GM18499 (cell line): ENCODE results near the gene MAP7D1.
"Not testable (repeated sequence)": the region's sequence is repeated elsewhere in the genome, so short reads cannot be mapped to it uniquely, and the experiment has no call there.

Source experiments
- ATAC-seq: cut with Tn5 transposase; IDR thresholded peaks from one replicate; pipeline ENCODE4 v1.9.1; 2021; ENCODE audit warnings: moderate number of reproducible peaks; ENCODE audit not compliant: insufficient read depth, unreplicated experiment

Gene MAP7D1

DNA sequence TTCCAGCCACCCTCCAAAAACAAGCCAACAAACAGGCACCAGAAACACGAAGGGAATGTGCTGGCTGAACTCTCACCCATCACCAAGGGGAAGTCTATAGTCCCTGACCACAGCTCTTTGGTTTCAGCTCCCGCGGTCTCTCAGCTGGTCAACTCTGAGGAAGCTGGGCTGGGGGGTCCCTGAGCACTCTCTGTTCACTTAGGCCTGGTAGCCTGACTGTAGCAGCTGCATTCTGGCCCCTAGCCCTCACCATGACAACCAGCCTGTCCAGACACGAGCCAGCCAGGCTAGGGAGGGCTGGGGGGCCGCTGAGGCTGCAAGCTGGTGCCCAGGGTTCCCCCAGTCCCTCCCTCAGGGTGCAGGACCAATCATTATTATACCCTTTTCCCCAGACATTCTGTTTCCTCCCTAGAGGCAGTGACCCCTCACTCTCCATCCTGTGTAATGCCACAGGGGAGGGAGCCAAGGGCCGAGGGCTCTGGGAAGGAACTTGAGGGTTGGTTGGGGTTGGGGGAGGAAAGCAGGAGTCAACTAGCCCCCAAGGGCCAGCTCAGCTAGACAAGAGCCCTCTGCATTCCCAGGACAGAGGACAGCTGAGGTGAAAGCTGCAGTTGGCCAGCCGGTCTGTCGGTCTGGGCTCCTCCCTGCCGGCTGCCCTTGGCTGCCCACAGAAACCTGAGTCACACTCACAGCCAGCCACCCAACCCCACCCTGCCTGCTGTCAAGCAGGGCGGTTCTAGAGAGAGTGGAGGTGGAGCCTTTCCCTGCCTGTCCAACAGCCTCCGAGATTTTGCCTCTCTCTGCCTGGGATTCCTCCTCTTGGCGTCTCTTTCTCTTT, 5.4 kb upstream of the MAP7D1 start:
- ATAC-seq, result no peak

DNA sequence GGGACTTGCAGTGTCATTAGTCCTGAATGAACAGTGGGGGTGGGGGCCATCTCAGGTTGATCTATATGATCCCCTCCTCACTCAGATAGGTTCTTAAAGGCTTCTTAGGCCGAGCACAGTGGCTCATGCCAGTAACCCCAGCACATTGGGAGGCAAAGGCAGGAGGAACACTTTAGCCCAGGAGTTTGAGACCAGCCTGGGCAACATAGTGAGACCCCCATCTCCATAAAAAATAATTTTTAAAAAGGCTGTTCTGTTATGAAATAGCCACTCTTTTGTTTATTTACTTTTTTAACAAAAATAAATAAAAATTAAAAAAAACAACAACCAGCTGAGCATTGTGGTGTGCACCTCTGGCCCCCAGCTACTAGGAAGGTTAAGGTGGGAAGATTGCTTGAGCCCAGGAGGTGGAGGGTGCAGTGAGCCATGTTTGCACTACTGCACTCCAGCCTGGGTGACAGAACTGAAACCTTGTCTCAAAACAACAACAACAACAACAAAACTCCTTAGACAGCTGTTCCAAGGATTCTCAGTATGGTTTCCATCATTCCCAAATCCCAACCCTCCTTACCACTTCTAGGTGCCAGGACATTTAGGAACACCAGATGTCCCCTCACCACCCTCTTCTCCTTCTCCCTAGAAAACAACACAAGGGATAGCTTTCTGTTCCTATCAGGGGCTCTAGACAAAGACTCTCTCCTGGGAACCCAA, 4.7 kb upstream of the MAP7D1 start:
- ATAC-seq, result no peak

DNA sequence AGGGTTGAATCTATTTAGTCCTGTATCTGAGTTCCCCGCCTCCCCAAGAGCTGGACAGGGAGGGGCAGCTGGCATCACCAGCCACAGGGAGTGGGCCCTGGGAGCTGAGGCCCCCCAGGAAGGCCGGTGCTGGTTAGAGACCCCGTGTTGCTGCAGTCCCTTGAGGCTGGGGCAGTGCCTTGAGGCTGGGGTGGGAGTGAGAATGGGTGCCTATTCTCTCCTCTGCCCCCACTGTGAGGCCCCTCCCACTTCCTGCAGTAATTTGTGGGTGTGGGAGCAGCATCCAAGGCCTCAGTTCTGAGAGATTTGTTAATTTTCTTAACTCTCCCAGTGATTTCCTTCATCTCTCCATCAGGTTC, 4.1 kb upstream of the MAP7D1 start:
- ATAC-seq, result no peak

DNA sequence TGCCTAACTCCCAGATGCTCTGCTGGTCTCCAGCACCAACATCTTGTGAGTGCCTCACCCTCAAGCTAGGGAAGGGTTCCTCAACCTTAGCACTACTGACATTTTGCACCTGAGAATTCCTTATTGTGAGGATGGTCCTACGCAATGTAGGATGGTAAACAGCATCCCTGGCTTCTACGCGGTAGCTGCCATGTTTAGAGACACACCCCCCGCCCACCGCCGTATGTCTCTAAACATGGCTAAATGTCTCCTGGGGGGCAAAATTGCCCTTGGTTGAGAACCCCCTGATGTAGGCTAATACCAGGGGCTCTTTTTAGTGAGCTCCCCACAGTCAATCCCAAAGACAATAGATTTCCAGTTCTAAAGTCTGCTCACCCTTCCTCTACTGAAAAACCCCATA, 2.5 kb upstream of the MAP7D1 start:
- no peak for ATAC-seq

DNA sequence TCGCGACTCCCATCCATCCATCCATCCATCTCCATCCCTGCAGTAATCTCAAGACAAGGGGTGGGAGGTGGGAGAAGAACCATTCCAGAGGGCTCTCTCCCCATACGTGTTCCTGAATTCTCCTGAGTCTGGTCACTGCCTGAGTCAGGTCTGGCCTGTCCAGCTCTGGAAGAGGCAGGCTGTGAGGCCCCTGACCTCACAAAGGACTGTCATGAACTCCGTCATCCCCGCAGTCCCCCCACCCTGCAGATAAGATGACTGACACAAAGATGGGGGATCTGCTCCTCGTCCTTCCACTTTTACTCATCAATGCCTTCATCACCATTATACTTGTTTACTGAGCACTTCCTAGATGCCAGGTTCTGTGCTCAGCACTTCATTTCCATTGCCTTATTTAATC, 1.6 kb upstream of the MAP7D1 start:
- ATAC-seq, result no peak

DNA sequence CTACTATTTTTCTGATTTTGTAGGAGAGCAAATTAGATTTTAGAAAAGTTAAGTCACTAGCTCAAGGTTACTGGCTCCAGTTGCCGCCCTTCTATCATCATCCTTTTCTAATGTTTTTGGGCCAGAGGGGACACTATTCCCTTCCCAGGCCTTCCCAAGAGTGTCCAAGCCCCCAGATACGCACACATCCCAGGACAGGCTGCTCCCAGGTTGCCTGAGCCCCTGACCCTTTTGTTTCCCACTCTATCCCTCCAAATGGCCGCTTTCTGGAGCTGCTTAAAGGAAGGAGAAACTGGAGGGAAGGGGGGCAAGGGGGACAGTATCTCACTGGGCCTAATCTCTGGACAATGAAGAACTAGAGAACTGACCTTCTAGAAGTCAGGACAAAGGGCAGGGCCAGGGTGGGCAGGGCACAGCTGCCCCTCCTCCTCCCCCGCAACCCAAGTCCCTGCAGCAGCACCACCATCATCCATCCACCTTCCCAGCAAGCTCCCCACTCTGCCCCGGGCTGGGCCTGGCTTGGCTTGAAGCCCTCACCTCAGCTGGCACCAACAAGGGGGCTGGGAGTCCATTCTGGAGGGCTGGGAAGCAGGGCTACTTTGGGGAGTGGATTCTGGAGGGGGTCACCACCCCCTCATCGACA, 1.1 kb upstream of the MAP7D1 start:
- ATAC-seq, result no peak

DNA sequence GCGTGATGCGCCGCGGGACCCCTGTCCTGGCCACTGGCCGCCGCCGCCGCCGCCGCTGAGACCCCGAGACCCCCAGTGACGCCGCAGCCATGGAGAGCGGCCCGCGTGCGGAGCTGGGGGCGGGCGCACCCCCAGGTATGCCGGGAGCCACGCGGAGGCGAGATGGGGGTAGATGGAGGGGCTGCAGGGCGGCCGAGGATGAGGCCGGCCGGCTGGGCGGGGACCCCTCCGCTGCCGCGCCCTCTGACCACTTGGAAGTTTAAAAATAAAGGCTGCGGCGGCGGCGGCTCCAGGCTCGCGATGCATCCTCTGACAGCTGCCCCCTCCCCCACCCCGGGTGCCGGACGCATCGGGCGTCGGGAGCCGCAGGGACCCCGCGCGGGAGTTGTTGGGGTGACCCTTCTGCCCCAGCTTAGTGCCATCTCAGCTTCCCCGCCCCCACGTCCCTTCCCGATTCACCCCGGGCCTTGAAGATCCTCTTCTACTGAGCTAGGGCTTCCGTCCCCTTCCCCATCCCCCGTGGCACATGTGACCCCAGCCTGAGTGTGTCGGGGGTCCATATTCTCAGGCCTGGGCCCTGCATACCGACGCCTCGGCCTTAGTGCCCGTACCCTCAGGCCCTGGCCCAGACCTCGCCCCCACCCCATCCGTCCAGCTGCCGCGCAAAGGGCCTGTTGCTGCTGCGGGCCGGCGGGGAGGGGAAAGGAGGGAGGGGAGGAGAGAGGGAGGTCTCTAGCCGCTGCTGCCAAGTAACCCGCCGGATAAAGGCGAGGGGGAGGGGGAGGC, 562 bp downstream of the MAP7D1 start:
- no peak for ATAC-seq

DNA sequence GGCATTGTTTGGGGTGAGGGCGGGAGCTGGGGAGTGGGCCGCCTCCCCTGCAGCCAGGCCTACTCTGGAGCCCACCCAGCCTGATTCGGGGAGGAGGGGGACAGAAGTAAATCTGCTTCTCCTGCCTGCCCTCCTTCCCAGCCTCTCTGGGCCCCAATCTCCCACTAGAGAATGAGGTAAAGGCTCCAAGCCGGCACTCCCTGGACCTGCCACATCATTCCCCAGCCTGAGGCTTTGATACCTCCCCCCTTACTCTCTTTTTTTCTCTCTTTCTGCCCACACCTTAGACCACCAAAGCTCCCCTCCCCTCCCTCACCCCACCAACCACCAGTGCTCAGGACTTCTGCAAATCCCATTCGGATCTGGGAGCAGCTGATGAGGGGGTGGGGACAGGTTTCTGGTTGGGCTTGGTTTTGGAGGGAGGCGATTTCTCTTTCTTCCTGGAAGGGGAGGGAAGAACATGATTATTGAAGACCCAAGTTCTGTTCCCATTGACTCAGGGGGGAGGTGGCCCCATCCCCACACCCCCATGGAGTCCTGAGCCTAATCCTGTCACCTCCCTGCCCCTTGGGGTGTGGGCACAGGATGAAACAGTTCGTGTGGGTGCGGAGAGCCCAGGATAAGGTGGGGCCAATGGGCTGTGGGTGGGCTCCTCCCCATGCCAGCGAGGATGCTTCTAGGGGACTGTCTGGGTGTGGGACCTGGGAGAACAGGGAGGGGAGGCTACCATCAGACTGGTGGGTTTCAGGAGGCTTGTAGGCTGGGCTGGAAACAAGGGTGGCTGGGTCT, 1.3 kb downstream of the MAP7D1 start:
- ATAC-seq, result no peak

DNA sequence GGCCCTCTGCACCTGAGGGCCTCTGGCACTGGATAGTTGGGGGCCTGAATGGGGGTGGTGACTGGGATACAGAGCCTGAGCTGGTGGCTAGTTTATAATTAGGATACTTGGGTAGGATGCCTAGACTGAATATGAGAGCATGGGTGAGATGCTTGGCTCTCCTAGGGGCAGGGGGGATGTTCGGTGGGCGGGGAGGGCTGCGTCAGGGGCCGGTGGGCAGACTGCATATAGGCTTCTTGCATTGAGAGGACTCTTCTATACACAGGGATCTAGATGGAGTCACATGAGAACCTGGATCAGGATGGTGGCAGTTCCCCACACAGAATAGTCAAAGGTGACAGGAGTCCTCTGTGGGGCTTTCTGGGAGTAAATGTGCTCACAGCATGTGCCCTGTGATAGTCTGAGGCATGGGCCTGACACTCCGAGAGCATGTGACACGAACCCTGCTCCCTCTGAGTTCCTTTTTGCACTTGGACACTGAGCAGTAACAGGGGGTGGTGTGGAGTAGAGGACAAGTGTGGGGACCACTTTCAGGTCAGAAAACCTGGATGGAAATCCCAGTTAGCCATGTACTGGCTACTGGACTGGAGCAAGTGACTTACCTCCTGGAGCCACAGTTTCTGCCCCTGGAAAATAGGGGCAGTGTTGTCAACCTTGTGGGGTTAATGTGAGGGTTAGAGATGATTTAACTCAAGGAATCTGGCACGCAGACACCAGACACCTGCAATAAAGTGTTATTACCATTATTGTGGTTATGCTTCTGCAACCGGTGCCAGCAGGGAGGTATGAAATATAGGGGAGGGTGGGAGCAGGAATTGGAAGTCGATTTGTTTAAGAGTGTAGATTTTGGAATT, 2.2 kb downstream of the MAP7D1 start:
- no peak for ATAC-seq

DNA sequence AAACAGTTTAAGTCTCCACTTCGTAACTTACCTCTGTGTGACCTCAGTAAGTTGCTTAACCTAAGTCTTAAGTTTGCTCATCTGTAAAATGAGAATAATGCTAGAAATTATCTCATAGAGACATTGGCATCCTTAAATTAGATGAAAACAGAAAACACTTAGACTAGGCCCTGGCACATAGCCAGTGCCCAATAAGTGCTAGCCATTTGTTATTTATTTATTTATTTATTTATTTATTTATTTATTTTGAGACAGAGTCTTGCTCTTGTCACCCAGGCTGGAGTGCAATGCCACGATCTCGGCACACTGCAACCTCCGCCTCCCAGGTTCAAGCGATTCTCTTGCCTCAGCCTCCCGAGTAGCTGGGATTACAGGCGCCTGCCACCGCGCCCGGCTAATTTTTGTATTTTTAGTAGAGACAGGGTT, 2.9 kb downstream of the MAP7D1 start:
- ATAC-seq, result not testable (repeated sequence)

DNA sequence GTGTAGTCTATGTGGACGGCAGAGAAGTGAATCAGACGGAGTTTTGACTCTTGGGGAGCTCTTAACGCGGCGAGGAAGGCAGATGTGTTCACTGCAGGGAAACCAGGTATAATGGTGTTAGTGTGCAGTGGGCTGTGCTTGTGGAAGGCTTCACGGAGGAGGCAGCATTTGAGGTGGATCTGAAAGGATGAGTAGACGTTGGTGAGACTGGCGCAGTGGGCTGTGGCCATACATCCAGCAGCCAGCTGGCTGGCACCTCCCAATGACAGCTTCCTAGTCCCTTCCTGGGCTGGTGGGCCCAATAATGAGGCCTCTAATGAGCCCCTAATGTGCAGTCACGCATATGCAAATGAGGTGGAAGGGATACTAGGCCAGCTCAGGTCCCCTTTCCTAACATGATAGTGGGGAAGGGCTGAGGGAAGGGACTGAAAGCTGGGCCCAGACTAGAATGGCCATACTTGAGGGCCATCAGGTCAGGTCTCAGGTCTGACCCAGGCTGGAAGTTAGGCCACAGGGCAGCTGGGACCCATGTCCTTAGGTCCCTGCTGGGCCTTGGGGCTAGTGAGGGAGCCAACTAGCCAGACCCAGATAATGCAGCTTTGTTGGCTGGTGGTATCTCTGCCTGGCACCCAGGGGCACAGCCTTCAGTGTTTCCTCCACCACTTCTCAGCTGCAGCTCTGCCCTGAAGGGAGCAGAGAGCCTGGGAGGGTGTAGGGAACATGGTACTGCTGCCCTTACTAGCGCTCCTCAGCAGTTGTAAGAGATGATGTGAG, 3.8 kb downstream of the MAP7D1 start:
- ATAC-seq, result no peak

DNA sequence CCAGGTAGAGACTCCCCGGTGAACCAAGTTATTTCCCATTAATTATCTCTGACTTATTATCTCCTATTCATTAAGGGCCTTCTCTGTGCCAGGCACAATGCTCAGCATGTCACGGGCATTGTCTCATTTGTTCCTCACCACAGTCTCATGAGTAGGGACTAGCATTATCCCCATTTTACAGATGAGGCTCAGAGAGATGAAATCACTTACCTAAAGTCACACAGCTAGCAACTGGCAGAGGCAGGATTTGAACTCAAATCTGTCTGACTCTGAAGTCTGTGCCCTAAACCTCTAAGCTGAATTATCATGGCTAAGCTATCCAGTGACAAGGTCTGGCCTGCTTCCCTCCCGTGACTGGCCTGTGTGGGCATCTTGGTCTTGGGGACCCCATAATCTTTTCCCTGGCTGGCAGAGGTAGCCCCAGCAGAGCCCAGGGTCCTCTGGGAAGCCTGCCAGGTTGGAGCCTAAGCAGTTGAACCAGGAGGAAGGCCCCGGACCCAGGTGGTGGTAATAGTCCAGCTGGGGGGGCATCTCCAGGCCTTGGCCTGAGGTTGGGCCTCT, 4.5 kb downstream of the MAP7D1 start:
- no peak for ATAC-seq

DNA sequence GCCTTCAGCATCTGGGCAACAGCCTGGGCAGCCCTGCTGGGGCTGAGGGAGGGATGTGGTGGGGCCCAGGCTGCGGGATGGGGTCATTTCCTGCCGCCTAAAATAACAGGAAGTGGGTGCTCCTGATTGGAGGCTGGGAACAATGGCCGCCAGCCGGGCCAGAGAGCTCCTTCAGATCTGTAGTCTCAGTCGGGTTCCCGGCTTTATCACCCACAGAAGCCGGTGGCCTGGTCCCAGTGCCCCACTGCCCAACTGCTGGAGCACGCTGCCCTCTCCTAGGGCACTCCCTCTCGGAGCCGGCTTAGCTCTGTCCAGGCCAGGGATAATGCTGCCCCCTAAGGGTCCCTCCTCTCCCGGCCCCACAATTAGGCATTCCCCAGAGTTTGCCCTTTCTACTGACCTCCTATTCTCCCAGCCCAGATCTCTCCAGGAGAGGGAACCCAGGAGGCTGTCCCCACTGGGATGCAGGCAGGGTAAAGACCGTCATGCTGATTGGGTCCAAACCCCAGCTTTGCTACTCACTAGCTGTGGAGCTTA, 5.1 kb downstream of the MAP7D1 start:
- no peak for ATAC-seq

DNA sequence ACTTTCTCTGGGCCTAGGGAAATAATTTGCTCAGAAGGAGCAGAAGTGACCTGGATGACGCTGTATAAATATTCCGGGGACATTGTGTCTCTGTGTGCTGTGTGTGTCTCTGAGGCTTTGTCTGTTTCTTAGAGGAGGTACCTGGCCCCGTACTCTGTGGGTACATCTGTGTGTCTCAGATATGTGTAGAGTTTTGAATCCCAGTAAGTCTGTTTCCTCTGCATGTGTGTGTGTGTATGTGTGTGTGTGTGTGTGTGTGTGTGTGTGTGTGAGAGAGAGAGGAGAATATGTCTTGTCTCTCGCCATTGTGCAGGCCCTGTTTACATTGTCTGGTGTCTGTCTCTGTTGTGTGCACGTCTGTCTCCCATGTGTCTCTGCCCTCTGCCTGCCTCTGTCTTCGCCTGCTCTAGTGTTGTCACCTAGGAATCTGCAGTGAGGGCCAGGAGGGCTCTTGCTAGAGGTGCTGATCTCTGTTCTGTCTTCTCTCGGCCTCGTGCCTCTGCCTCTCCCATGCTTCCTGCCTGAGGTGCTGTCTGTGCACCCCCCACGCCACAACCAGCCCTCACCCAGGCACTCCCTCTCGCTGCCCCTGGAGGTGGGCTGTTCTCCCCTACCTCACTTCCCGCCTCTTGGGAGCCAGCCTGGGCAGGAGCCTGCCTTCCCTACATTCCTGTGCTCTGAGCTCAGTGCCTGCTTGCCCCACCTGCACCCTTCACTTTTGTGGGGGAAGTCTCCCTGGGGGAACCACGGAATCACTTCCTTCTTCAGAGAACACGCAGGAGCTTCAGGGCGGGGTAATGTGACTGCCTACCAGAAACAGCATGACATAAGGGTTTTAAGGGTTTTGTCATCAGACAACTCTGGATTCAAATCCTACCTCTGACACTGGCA, 5.9 kb downstream of the MAP7D1 start:
- no peak for ATAC-seq

DNA sequence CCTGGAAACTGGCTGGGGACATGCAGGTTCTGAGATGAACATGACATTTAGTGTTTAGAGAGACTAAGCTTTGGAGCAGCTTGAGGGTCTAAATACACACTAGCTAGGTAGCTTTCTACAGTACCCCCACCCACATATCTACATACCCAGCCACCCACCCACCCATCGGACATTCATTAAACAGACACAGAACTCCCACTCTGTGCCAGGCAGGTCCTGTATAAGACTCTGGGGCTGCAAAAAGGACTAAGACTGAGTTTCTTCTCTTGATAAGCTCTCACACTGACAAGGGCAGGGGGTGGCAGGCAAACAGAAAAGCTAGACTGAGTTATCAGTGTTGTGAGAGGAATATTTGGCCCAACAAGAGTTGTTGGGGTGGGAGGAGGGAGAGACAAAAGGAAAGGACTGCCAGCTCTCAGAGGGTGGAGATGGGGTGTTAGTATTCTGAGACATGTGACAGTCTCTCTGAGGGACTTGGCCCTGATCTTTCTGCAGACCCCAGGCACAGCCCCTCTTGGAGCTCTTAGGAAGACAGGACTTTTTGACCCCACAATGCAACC, 6.8 kb downstream of the MAP7D1 start:
- ATAC-seq, result no peak

DNA sequence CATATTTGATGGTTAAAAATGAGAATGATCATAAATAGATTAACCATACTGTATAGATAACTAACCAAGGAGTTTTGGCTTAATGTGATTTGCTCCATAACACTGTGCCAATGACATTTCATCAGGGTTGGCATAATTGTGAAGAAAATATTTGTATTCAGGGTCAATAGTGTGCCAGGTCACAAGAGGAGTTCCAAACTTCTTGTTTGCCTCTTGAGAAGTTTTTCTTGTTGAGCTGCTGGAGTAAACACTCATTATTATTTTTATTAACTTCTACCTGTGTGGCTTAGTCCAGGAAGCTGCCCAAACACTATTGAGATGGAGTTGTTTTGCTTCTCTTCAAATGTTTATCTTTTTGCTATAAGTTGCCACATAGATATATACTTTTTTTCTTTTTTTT, 7.5 kb downstream of the MAP7D1 start:
- no peak for ATAC-seq
